HUES6 (cell line): ENCODE measurements around the gene GUCY1A2.

Experiments
- H3K27ac ChIP-seq: 2 replicates; pipeline ENCODE4 v1.7.0; 2013; ENCODE audit warnings: low read depth, mild to moderate bottlenecking, low read length, inconsistent platforms
- H3K27me3 ChIP-seq: 2 replicates; pipeline ENCODE4 v1.6.1; 2013; ENCODE audit warnings: low read length; ENCODE audit not compliant: control insufficient read depth, insufficient read depth
- H3K36me3 ChIP-seq: 2 replicates; pipeline ENCODE4 v1.6.1; 2013; ENCODE audit warnings: low read length; ENCODE audit not compliant: control insufficient read depth, insufficient read depth
- H3K4me1 ChIP-seq: 2 replicates; pipeline ENCODE4 v1.6.1; 2013; ENCODE audit warnings: low read length; ENCODE audit not compliant: control insufficient read depth, insufficient read depth
- H3K4me3 ChIP-seq: 2 replicates; pipeline ENCODE4 v1.5.1; 2013; ENCODE audit warnings: low read depth, low read length
- H3K9ac ChIP-seq: one replicate; pipeline ENCODE4 v1.6.1; 2013; ENCODE audit warnings: mild to moderate bottlenecking, low read length
- H3K9me3 ChIP-seq: 2 replicates; pipeline ENCODE4 v1.6.1; 2013; ENCODE audit warnings: low read depth, low read length; ENCODE audit not compliant: control insufficient read depth, insufficient read depth

The GUCY1A2 gene

GRCh38 chr11:106697058-106697457, 321.2 kb downstream of the GUCY1A2 start:
- H3K27ac ChIP-seq: no peak overlapping the region

GRCh38 chr11:106695506-106695905, 322.8 kb downstream of the GUCY1A2 start:
- no peak overlapping the region for H3K9ac ChIP-seq
- H3K4me3 ChIP-seq: no peak overlapping the region
- H3K27ac ChIP-seq: no peak overlapping the region
- no peaks in the 10 kb centered on the region for H3K36me3 ChIP-seq
- no peaks in the 10 kb centered on the region for H3K9me3 ChIP-seq
- no peaks in the 10 kb centered on the region for H3K4me1 ChIP-seq
- no peaks in the 10 kb centered on the region for H3K27me3 ChIP-seq

More at GRCh38 chr11:106697058-106697457, 321.2 kb downstream of the GUCY1A2 start:
- Histone ChIP-seq H3K36me3 (no peaks in the 10 kb centered on the region), H3K27me3 (no peaks in the 10 kb centered on the region), H3K9me3 (no peaks in the 10 kb centered on the region), H3K4me1 (no peaks in the 10 kb centered on the region), H3K4me3 (no peak overlapping the region), H3K9ac (no peak overlapping the region)

- Histone ChIP-seq H3K27ac (no peak overlapping the region), H3K4me1 (no peaks in the 10 kb centered on the region), H3K36me3 (no peaks in the 10 kb centered on the region), H3K9ac (no peak overlapping the region), H3K4me3 (no peak overlapping the region), H3K27me3 (no peaks in the 10 kb centered on the region), H3K9me3 (no peaks in the 10 kb centered on the region)
These were observed 323.8 kb downstream of the GUCY1A2 start for GRCh38 chr11:106694501-106694900.

- Histone ChIP-seq H3K9me3 (no peaks in the 10 kb centered on the region), H3K4me3 (no peak overlapping the region), H3K9ac (no peak overlapping the region), H3K27ac (no peak overlapping the region), H3K4me1 (no peaks in the 10 kb centered on the region), H3K36me3 (no peaks in the 10 kb centered on the region), H3K27me3 (no peaks in the 10 kb centered on the region)
These were observed 326.4 kb downstream of the GUCY1A2 start for GRCh38 chr11:106691807-106692365.

GRCh38 chr11:106690923-106691322, 327.4 kb downstream of the GUCY1A2 start:
- H3K36me3 ChIP-seq: no peaks in the 10 kb centered on the region
- no peak overlapping the region for H3K4me3 ChIP-seq
- H3K4me1 ChIP-seq: no peaks in the 10 kb centered on the region
- H3K9me3 ChIP-seq: no peaks in the 10 kb centered on the region
- no peak overlapping the region for H3K9ac ChIP-seq
- no peaks in the 10 kb centered on the region for H3K27me3 ChIP-seq
- no peak overlapping the region for H3K27ac ChIP-seq

GRCh38 chr11:106684944-106685343, 333.3 kb downstream of the GUCY1A2 start:
- Histone ChIP-seq H3K27me3 (no peaks in the 10 kb centered on the region), H3K4me3 (no peak overlapping the region), H3K9ac (no peak overlapping the region), H3K36me3 (no peaks in the 10 kb centered on the region), H3K9me3 (no peaks in the 10 kb centered on the region), H3K4me1 (no peaks in the 10 kb centered on the region), H3K27ac (no peak overlapping the region)

GRCh38 chr11:106683435-106683834, 334.8 kb downstream of the GUCY1A2 start:
- Histone ChIP-seq H3K27me3 (no peaks in the 10 kb centered on the region), H3K9ac (no peak overlapping the region), H3K4me1 (no peaks in the 10 kb centered on the region), H3K27ac (no peak overlapping the region), H3K9me3 (no peaks in the 10 kb centered on the region), H3K4me3 (no peak overlapping the region), H3K36me3 (no peaks in the 10 kb centered on the region)

- H3K9ac ChIP-seq: no peak overlapping the region
- H3K27ac ChIP-seq: no peak overlapping the region
- H3K4me1 ChIP-seq: no peaks in the 10 kb centered on the region
- no peaks in the 10 kb centered on the region for H3K27me3 ChIP-seq
- H3K36me3 ChIP-seq: no peaks in the 10 kb centered on the region
- no peaks in the 10 kb centered on the region for H3K9me3 ChIP-seq
- no peak overlapping the region for H3K4me3 ChIP-seq
These were observed 336.8 kb downstream of the GUCY1A2 start for GRCh38 chr11:106681435-106681834.

- no peaks in the 10 kb centered on the region for H3K4me1 ChIP-seq
- no peak overlapping the region for H3K4me3 ChIP-seq
- no peaks in the 10 kb centered on the region for H3K36me3 ChIP-seq
- no peaks in the 10 kb centered on the region for H3K9me3 ChIP-seq
- no peak overlapping the region for H3K9ac ChIP-seq
- H3K27ac ChIP-seq: no peak overlapping the region
- no peaks in the 10 kb centered on the region for H3K27me3 ChIP-seq
These were observed 338.7 kb downstream of the GUCY1A2 start for GRCh38 chr11:106679581-106679980.

GRCh38 chr11:106679181-106679580, 339.1 kb downstream of the GUCY1A2 start:
- H3K36me3 ChIP-seq: no peaks in the 10 kb centered on the region

GRCh38 chr11:106670069-106670468, 348.2 kb downstream of the GUCY1A2 start:
- Histone ChIP-seq H3K27me3 (no peaks in the 10 kb centered on the region), H3K9ac (no peak overlapping the region), H3K4me3 (no peak overlapping the region), H3K4me1 (peaks cover 5% of the 10 kb centered on the region; the same call in 1 of the 2 replicates), H3K27ac (no peak overlapping the region), H3K36me3 (no peaks in the 10 kb centered on the region), H3K9me3 (no peaks in the 10 kb centered on the region)

More at GRCh38 chr11:106679181-106679580, 339.1 kb downstream of the GUCY1A2 start:
- Histone ChIP-seq H3K9ac (no peak overlapping the region), H3K4me1 (no peaks in the 10 kb centered on the region), H3K4me3 (no peak overlapping the region), H3K27me3 (no peaks in the 10 kb centered on the region), H3K27ac (no peak overlapping the region), H3K9me3 (no peaks in the 10 kb centered on the region)

- no peaks in the 10 kb centered on the region for H3K36me3 ChIP-seq
- H3K27ac ChIP-seq: no peak overlapping the region
- no peak overlapping the region for H3K9ac ChIP-seq
- H3K4me3 ChIP-seq: no peak overlapping the region
- H3K27me3 ChIP-seq: no peaks in the 10 kb centered on the region
- peaks cover 5% of the 10 kb centered on the region; the same call in 1 of the 2 replicates for H3K4me1 ChIP-seq
- H3K9me3 ChIP-seq: no peaks in the 10 kb centered on the region
These were observed 350.1 kb downstream of the GUCY1A2 start for GRCh38 chr11:106668147-106668546.
